Kidney (tissue), 14 donors: ENCODE data around the gene PEF1. TPM values are rescaled to one million over a fixed set of nuclear protein-coding genes. Genes with fewer than 3 reads are reported as not detected.

Source experiments
- DNase-seq, 5 donors: peaks; one replicate each; pipeline ENCODE4 v3.0.0-alpha.2; 2013 to 2020
- FAIRE-seq: peaks from 2 replicates; lab custom pipeline; 2012; peaks lifted over from hg19 to GRCh38; lab: Jason Lieb, UNC
- H3K27ac ChIP-seq, 2 donors: one replicate each; pipeline ENCODE4 v1.7.0; 2013; ENCODE audit warnings: low read depth in 2 of 2, low read length in 2 of 2, inconsistent platforms in 1 of 2
- H3K27me3 ChIP-seq: one replicate; pipeline ENCODE4 v1.7.1; 2013; ENCODE audit warnings: low read length, inconsistent platforms; ENCODE audit not compliant: control insufficient read depth, insufficient read depth
- H3K36me3 ChIP-seq, 3 donors: one replicate each; pipeline versions ENCODE4 v1.7.0 to v1.7.1; 2013; ENCODE audit warnings: low read length in 3 of 3, control low read depth in 1 of 3, inconsistent platforms in 1 of 3; ENCODE audit not compliant: insufficient read depth in 3 of 3, control insufficient read depth in 2 of 3
- H3K4me1 ChIP-seq, 3 donors: one replicate each; pipeline versions ENCODE4 v1.7.0 to v1.7.1; 2013; ENCODE audit warnings: low read length in 3 of 3, inconsistent platforms in 1 of 3, low read depth in 1 of 3; ENCODE audit not compliant: control insufficient read depth in 2 of 3, insufficient read depth in 2 of 3
- H3K4me3 ChIP-seq, 3 donors: one replicate each; pipeline versions ENCODE4 v1.7.0 to v1.8.1; 2013; ENCODE audit warnings: low read length in 3 of 3, control low read depth in 1 of 3, inconsistent platforms in 1 of 3
- H3K9ac ChIP-seq, 3 donors: one replicate each; pipeline versions ENCODE4 v1.7.0 to v1.7.1; 2013; ENCODE audit warnings: low read length in 3 of 3, control low read depth in 1 of 3, inconsistent platforms in 1 of 3
- H3K9me3 ChIP-seq, 3 donors: one replicate each; pipeline versions ENCODE4 v1.7.0 to v1.7.1; 2013; ENCODE audit warnings: low read length in 3 of 3, control low read depth in 1 of 3, inconsistent platforms in 1 of 3; ENCODE audit not compliant: control insufficient read depth in 2 of 3, insufficient read depth in 1 of 3
- intact Hi-C: fragments of 100-400 bp; cut with DNase I; formaldehyde crosslinking; loops from one replicate; pipeline ENCODE4 v1.11.1; 2022
- polyA plus RNA-seq: library from polyadenylated mRNA; stranded (reverse); fragments of 350-450 nt; fragmentation: Illumina TruSeq; extraction: RNeasy Lipid Tissue Mini Kit (QIAGEN cat#74804); gene quantifications from one replicate; pipeline ENCODE4 v1.2.3, GENCODE V29; 2014; ENCODE audit warnings: low read depth, low replicate concordance; ENCODE audit not compliant: insufficient read depth
- total RNA-seq: library from RNA; stranded (reverse); fragmentation: NEBNext Ultra II Directional; extraction: Animal tissue kit (Norgen Biotek cat#: 25700); gene quantifications from one replicate; pipeline ENCODE4 v1.2.1, GENCODE V29; 2021
- TF ChIP-seq, protein P1 (sequence below): IDR thresholded peaks from 3 replicates; pipeline ENCODE4 v1.5.1; 2012; ENCODE audit warnings: mild to moderate bottlenecking, moderate library complexity, borderline replicate concordance; ENCODE audit not compliant: insufficient read depth; ENCODE audit errors: extremely low read depth
- donor health status: control.
- donor health status: control.
- donor health status: control.
- donor health status: control.
- donor health status: control.
- donor health status: DM: yes; HTN: yes; CAD: no.
- donor health status: Normal renal cell carcinoma (clear cell type).

The PEF1 gene
- total and polyA plus RNA-seq, 2 donors from 2014 or later: 69.0 to 120 TPM

DNA sequence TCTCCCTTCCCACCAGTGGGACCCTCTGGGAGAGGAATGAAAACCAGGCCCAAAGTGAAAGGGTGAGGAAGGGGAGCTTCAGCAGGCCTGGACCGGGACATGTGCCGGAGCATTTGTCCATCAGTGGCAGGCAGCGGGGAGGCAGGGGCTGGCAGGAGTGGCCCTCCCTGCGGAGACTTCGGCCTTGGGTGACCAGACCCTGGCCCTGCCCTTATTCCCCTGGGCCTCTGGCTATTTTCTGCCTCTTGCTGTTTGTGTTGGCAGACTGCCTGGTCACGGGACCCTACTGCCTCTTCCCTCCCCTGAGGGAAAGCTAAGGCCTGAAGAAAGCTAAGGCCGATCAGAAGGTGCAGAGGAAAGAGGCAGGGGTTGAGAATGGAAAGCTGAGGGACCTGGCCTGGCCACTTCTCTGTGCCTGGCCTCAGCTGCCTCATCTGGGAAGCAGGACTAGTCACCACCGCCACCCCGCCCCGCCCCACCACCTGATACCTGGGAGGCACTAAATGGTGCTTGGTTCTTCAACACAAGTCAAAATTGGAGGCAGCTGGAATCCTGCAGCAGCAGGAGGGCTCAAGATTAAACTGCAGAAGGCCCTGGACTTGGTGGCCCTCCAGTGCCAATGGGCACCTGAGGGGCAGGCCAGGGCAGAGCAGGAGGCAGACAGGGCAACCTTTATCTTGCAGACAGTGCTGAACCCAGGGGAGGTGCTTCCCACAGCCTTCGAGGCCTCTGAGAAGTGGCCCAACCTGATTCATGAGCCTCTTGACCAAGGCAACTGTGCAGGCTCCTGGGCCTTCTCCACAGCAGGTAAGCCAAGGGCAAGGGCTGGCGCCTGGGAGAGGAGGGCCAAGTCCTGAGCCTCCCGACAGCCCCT, 60.4 kb downstream of the PEF1 start:
- FAIRE-seq (no peak), DNase-seq (peak in 4 of 5 donors; percentile 74 to 98 (median 90))
- intact Hi-C loops: no loop called here
- TF ChIP-seq, protein P1, sequence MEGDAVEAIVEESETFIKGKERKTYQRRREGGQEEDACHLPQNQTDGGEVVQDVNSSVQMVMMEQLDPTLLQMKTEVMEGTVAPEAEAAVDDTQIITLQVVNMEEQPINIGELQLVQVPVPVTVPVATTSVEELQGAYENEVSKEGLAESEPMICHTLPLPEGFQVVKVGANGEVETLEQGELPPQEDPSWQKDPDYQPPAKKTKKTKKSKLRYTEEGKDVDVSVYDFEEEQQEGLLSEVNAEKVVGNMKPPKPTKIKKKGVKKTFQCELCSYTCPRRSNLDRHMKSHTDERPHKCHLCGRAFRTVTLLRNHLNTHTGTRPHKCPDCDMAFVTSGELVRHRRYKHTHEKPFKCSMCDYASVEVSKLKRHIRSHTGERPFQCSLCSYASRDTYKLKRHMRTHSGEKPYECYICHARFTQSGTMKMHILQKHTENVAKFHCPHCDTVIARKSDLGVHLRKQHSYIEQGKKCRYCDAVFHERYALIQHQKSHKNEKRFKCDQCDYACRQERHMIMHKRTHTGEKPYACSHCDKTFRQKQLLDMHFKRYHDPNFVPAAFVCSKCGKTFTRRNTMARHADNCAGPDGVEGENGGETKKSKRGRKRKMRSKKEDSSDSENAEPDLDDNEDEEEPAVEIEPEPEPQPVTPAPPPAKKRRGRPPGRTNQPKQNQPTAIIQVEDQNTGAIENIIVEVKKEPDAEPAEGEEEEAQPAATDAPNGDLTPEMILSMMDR: no peak
- peak overlapping the region in 1 of 3 donors; percentile 4 for H3K4me3 ChIP-seq
- no peaks in the 10 kb centered on the region for H3K9me3 ChIP-seq
- peaks cover 0 to 33% (median 13%) of the 10 kb centered on the region in 3 donors for H3K36me3 ChIP-seq
- H3K27me3 ChIP-seq: no peaks in the 10 kb centered on the region
- peaks cover 5 to 66% (median 63%) of the 10 kb centered on the region in 3 donors for H3K4me1 ChIP-seq
- peak overlapping the region in 1 of 3 donors; percentile 28 for H3K9ac ChIP-seq
- H3K27ac ChIP-seq: peak overlapping the region; percentile 86 to 92

DNA sequence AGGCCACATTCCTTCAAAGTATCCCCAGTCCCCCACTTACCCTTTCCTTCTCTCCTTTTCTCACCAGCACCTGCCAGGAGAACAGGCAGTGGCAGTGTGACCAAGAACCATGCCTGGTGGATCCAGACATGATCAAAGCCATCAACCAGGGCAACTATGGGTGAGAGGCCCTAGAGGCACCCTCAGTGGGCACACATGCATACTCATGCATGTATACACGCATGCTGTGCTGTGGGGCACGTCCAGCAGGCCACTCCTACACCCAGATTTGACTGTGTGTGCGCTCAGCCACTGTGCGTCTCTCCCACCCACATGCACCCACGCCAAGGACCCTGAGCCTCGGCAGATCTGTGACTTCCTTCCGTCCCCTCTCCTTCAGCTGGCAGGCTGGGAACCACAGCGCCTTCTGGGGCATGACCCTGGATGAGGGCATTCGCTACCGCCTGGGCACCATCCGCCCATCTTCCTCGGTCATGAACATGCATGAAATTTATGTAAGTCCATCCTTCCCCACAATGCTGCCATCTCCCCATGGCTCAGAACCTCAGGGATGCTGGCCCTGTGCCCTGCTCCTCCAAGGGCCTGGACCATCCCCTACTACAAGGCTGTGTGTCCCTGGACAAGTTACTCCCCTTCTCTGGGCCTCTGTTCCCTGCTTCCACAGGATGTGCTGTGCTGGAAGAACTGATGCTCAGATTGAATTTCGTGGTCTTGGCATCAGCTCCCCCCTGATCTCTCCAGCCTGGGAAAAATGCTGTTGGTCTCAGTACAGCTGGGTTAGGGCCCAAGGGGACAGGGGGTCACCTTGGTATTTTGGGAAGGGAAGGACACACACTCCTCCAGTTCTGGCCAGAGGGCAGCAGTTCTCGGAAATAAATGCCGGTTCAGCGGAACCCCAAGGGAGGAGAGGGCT, 61.3 kb downstream of the PEF1 start:
- Histone ChIP-seq H3K27me3 (no peaks in the 10 kb centered on the region), H3K4me1 (peaks cover 5 to 69% (median 62%) of the 10 kb centered on the region in 3 donors), H3K36me3 (peaks cover 0 to 33% (median 13%) of the 10 kb centered on the region in 3 donors), H3K9me3 (no peaks in the 10 kb centered on the region), H3K4me3 (peak overlapping the region in 2 of 3 donors; percentile 4 to 9), H3K9ac (peak overlapping the region in 1 of 3 donors; percentile 42), H3K27ac (peak overlapping the region; percentile 86 to 92)
- TF ChIP-seq, protein P1: no peak
- FAIRE-seq (no peak), DNase-seq (peak in 2 of 5 donors; percentile 34 to 69)
- intact Hi-C loops: no loop called here

DNA sequence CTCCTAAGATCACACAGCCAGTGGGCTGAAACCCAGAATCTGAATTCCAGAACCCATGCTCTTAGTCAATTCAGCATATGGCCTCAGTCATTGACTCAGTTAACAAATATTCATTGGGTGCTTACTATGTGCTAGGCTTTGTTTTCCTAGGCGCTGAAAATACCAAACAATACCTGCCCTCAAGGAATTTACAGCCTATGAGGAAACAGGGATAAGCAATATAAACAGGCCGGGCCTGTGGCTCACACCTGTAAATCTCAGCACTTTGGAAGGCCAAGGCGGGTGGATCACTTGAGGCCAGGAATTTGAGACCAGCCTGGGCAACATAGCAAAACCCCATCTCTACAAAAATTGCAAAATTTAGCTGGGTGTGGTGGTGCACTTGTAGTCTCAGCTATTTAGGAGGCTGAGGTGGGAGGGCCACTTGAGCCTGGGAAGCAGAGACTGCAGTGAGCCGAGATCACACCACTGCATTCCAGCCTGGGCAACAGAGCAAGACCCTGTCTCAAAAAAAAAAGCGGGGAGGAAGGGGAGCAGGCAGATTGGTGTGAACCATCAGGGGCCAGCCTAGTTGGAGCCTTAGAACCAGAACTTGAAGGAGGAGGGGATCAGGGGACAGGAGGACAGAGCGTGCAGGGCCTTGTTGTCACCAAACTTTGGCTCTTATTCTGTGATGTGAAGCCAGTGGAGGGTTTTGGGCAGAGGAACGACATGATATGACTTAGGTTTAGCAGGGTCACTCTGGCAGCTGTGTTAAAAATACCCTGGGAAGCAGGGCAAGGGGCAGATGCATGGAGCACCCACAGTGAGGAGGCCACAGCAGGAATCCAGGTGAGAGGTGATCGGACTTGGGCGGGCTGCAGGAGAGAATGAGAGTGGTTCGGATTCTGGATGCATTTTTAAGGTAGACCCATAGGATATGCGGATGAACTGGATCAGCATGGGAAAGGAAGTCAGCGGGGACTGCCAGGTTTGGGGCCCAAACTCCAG, 62.6 kb downstream of the PEF1 start:
- Histone ChIP-seq H3K27ac (peak overlapping the region; percentile 86 to 92), H3K36me3 (peaks cover 0 to 33% (median 13%) of the 10 kb centered on the region in 3 donors), H3K27me3 (no peaks in the 10 kb centered on the region), H3K9me3 (no peaks in the 10 kb centered on the region), H3K9ac (peak overlapping the region in 1 of 3 donors; percentile 22), H3K4me1 (peaks cover 5 to 61% (median 61%) of the 10 kb centered on the region in 3 donors), H3K4me3 (no peak overlapping the region)
- TF ChIP-seq, protein P1: no peak
- intact Hi-C loops: no loop called here
- DNase-seq: peak in 1 of 5 donors; percentile 22
- FAIRE-seq: no peak
